Subcutaneous abdominal adipose tissue (tissue), 5 donors: Measurements from ENCODE around the gene GPR137C.

Experiments used
- H3K27ac ChIP-seq: one replicate; pipeline ENCODE4 v1.7.0; 2013; ENCODE audit warnings: low read depth, mild to moderate bottlenecking, inconsistent platforms, low read length, moderate library complexity
- H3K27me3 ChIP-seq, 5 donors: one replicate each; pipeline ENCODE4 v1.7.0; 2013; ENCODE audit warnings: low read length in 5 of 5, inconsistent platforms in 1 of 5; ENCODE audit not compliant: control insufficient read depth in 5 of 5, insufficient read depth in 4 of 5
- H3K36me3 ChIP-seq, 5 donors: one replicate each; pipeline ENCODE4 v1.7.0; 2013; ENCODE audit warnings: low read length in 5 of 5; ENCODE audit not compliant: control insufficient read depth in 5 of 5, insufficient read depth in 5 of 5
- H3K4me1 ChIP-seq, 5 donors: one replicate each; pipeline ENCODE4 v1.7.0; 2013; ENCODE audit warnings: low read length in 5 of 5, mild to moderate bottlenecking in 3 of 5, moderate library complexity in 1 of 5; ENCODE audit not compliant: control insufficient read depth in 5 of 5, insufficient read depth in 5 of 5
- H3K4me3 ChIP-seq, 5 donors: one replicate each; pipeline ENCODE4 v1.7.0; 2013; ENCODE audit warnings: low read length in 5 of 5, low read depth in 1 of 5
- H3K9ac ChIP-seq, 5 donors: one replicate each; pipeline ENCODE4 v1.7.0; 2013; ENCODE audit warnings: low read length in 5 of 5, mild to moderate bottlenecking in 4 of 5, moderate library complexity in 3 of 5
- H3K9me3 ChIP-seq, 5 donors: one replicate each; pipeline ENCODE4 v1.7.0; 2013; ENCODE audit warnings: low read length in 5 of 5; ENCODE audit not compliant: control insufficient read depth in 5 of 5
- donor health status: healthy.
- donor health status: healthy.
- donor health status: healthy.
- donor health status: healthy.
- donor health status: healthy.

Gene GPR137C

GRCh38 chr14:52656905-52657304 lies 104.3 kb downstream of the GPR137C start:
- no peak overlapping the region for H3K4me3 ChIP-seq
- H3K9me3 ChIP-seq = no peaks in the 10 kb centered on the region
- H3K27ac ChIP-seq = no peak overlapping the region
- peaks cover 9 to 29% (median 16%) of the 10 kb centered on the region in 5 donors for H3K36me3 ChIP-seq
- H3K9ac ChIP-seq = no peak overlapping the region
- no peaks in the 10 kb centered on the region for H3K4me1 ChIP-seq
- H3K27me3 ChIP-seq = no peaks in the 10 kb centered on the region

GRCh38 chr14:52660325-52660724 lies 107.7 kb downstream of the GPR137C start:
- Histone ChIP-seq H3K9ac (no peak overlapping the region), H3K27ac (no peak overlapping the region), H3K9me3 (no peaks in the 10 kb centered on the region), H3K4me3 (no peak overlapping the region), H3K27me3 (no peaks in the 10 kb centered on the region), H3K4me1 (no peaks in the 10 kb centered on the region), H3K36me3 (peaks cover 9 to 17% (median 15%) of the 10 kb centered on the region in 5 donors)

GRCh38 chr14:52660832-52661231 lies 108.2 kb downstream of the GPR137C start:
- no peaks in the 10 kb centered on the region for H3K9me3 ChIP-seq
- H3K27me3 ChIP-seq = no peaks in the 10 kb centered on the region
- no peak overlapping the region for H3K9ac ChIP-seq
- no peak overlapping the region for H3K27ac ChIP-seq
- no peak overlapping the region for H3K4me3 ChIP-seq
- H3K4me1 ChIP-seq = no peaks in the 10 kb centered on the region
- peaks cover 14 to 22% (median 17%) of the 10 kb centered on the region in 5 donors for H3K36me3 ChIP-seq

DNA sequence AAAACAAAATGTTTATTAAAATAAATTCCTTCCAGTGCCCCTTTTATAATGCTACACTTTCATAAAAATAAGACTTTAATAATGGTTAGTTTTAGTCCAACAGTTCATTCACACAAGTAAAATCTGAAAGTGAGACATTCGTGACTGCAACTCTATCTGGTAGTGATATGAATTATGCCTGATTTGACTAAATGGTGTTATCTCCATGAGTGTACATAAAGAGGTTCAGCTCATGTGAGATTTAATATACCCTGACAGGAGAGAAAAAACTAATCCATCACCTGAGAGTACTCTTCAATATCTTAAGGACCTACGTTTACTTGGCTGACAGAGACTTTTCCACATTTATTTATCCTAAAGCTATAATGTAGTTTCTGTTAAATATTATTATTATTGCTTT lies 108.7 kb downstream of the GPR137C start:
- Histone ChIP-seq H3K36me3 (peaks cover 15 to 25% (median 18%) of the 10 kb centered on the region in 5 donors), H3K27me3 (no peaks in the 10 kb centered on the region), H3K4me3 (no peak overlapping the region), H3K9me3 (no peaks in the 10 kb centered on the region), H3K9ac (no peak overlapping the region), H3K27ac (no peak overlapping the region), H3K4me1 (no peaks in the 10 kb centered on the region)

DNA sequence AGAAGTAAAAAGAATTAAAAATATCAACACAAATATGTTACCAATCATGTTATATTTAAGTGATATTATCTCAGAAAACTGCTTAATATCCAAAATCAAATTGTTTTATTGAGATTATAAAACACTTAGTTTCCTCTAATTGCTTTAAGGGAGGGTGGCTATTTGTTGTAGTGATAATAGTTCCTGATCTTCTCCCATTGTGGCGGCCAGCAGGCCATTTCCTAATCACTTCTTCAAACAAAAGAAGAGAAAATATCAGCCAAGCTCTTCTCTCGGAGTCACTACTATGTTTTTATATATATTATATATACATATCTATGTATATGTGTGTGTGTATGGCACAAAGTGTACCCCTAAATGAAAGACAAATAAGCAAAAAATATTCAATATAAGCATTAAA lies 111.2 kb downstream of the GPR137C start:
- Histone ChIP-seq H3K27ac (no peak overlapping the region), H3K4me1 (no peaks in the 10 kb centered on the region), H3K36me3 (peaks cover 5 to 23% (median 19%) of the 10 kb centered on the region in 5 donors), H3K9me3 (no peaks in the 10 kb centered on the region), H3K9ac (no peak overlapping the region), H3K27me3 (no peaks in the 10 kb centered on the region), H3K4me3 (no peak overlapping the region)

- H3K27me3 ChIP-seq = no peaks in the 10 kb centered on the region
- peaks cover 10 to 30% (median 20%) of the 10 kb centered on the region in 5 donors for H3K36me3 ChIP-seq
- H3K4me3 ChIP-seq = no peak overlapping the region
- no peaks in the 10 kb centered on the region for H3K9me3 ChIP-seq
- no peak overlapping the region for H3K27ac ChIP-seq
- no peaks in the 10 kb centered on the region for H3K4me1 ChIP-seq
- H3K9ac ChIP-seq = no peak overlapping the region
Measured at GRCh38 chr14:52678591-52678990, 126.0 kb downstream of the GPR137C start.

- Histone ChIP-seq H3K9ac (no peak overlapping the region), H3K4me1 (peaks cover 0 to 3% (median 0%) of the 10 kb centered on the region in 5 donors), H3K27ac (no peak overlapping the region), H3K9me3 (no peaks in the 10 kb centered on the region), H3K4me3 (no peak overlapping the region), H3K27me3 (no peaks in the 10 kb centered on the region), H3K36me3 (peaks cover 0 to 9% (median 4%) of the 10 kb centered on the region in 5 donors)
Measured at GRCh38 chr14:52683985-52684520, 131.4 kb downstream of the GPR137C start.

DNA sequence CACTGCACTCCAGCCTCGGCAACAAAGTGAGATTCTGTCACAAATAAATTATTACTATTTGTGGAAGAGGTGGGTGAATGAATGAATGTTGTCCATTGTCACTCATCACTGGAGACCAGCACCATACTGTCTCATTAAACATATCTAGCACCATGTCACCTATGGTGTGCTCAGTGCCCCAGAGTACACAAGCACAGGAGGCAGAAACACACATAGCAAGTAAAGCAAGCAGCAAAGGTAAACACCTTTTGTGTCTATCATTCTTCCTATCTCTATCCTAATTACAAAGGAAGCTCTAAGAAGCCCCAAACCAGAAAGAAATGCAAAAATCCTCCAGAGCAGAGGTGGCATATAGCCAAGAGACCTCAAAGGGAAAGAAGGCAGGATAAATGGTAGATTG lies 133.5 kb downstream of the GPR137C start:
- H3K9ac ChIP-seq = no peak overlapping the region
- no peak overlapping the region for H3K27ac ChIP-seq
- peaks cover 0 to 3% (median under 1%) of the 10 kb centered on the region in 5 donors for H3K36me3 ChIP-seq
- peaks cover 0 to 3% (median 0%) of the 10 kb centered on the region in 5 donors for H3K4me1 ChIP-seq
- no peaks in the 10 kb centered on the region for H3K27me3 ChIP-seq
- no peak overlapping the region for H3K4me3 ChIP-seq
- no peaks in the 10 kb centered on the region for H3K9me3 ChIP-seq
